Measurements from ENCODE around the gene UTP14C. TPM values are rescaled to one million over a fixed set of nuclear protein-coding genes. Genes with fewer than 3 reads are reported as not detected.
"Not testable (repeated sequence)": the region's sequence is repeated elsewhere in the genome, so short reads cannot be mapped to it uniquely, and the experiment has no call there.

Gene UTP14C
- total RNA-seq, 1 donor from 2014 or later, result 20.6 TPM

DNA sequence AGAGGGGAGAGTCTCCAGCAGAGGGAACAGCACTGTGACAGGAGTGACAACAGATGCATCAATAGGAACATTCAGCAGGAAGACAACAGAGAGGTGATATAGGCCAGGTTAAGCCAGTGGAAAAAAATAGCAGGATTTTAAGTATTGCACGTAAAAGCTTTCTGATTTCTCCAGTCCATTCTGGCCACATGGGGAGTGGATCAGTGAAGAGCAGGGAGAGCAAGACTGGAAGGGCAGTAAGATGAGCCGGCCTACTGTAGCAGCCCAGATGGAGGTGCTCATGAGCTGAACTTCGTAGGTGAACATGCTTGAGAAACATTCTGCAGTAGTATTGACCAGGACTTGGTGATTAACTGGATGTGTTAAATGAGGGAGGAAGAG lies 1.7 kb downstream of the UTP14C start:
- Histone ChIP-seq H3K9me3 (ENCODE audit: insufficient read depth, low read depth, low read length) (no peaks in the 10 kb centered on the region), H3K27me3 (ENCODE audit: insufficient read depth, low read length) (no peaks in the 10 kb centered on the region), H3K9ac (ENCODE audit: low read length) (no peak overlapping the region), H2AFZ (ENCODE audit: low read depth, low read length) (no peak overlapping the region), H3K36me3 (ENCODE audit: insufficient read depth, low read length) (peaks cover 22% of the 10 kb centered on the region), H3K27ac (ENCODE audit: low read depth, low read length) (no peak overlapping the region), H3K79me2 (ENCODE audit: insufficient read depth, low read length) (peaks cover 13% of the 10 kb centered on the region), H3K4me1 (ENCODE audit: insufficient read depth, low read length) (no peaks in the 10 kb centered on the region), H3K4me3 (ENCODE audit: insufficient read depth, low read depth, low read length) (no peak overlapping the region), H4K20me1 (ENCODE audit: insufficient read depth, low read length) (peaks cover 26% of the 10 kb centered on the region), H3K4me2 (ENCODE audit: low read length) (no peak overlapping the region)
- Mint-ChIP-seq H3K27me3 (ENCODE audit: low read depth, unreplicated experiment) (no peaks in the 10 kb centered on the region), H3K27ac (ENCODE audit: unreplicated experiment) (no peak overlapping the region), H3K4me1 (ENCODE audit: low read depth, unreplicated experiment) (peaks cover 6% of the 10 kb centered on the region), H3K36me3 (ENCODE audit: low read depth, unreplicated experiment) (peaks cover 70% of the 10 kb centered on the region), H3K4me3 (ENCODE audit: unreplicated experiment) (no peak overlapping the region), H3K9me3 (ENCODE audit: unreplicated experiment) (peaks cover 16% of the 10 kb centered on the region)
- no peak for DNase-seq (ENCODE audit: low read depth)
- FAIRE-seq, result no peak
- TF ChIP-seq, protein P1, sequence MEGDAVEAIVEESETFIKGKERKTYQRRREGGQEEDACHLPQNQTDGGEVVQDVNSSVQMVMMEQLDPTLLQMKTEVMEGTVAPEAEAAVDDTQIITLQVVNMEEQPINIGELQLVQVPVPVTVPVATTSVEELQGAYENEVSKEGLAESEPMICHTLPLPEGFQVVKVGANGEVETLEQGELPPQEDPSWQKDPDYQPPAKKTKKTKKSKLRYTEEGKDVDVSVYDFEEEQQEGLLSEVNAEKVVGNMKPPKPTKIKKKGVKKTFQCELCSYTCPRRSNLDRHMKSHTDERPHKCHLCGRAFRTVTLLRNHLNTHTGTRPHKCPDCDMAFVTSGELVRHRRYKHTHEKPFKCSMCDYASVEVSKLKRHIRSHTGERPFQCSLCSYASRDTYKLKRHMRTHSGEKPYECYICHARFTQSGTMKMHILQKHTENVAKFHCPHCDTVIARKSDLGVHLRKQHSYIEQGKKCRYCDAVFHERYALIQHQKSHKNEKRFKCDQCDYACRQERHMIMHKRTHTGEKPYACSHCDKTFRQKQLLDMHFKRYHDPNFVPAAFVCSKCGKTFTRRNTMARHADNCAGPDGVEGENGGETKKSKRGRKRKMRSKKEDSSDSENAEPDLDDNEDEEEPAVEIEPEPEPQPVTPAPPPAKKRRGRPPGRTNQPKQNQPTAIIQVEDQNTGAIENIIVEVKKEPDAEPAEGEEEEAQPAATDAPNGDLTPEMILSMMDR (IDR thresholded peaks at IDR 0.05; ENCODE audit: insufficient read depth, low read depth, low read length), result no peak
- TF ChIP-seq EZH2 (IDR thresholded peaks at IDR 0.05; ENCODE audit: insufficient read depth, low read length), result no peak

GRCh38 chr13:52027832-52028231 lies 3.3 kb downstream of the UTP14C start:
- Histone ChIP-seq H3K27me3 (ENCODE audit: insufficient read depth, low read length) (no peaks in the 10 kb centered on the region), H3K79me2 (ENCODE audit: insufficient read depth, low read length) (peaks cover 16% of the 10 kb centered on the region), H3K9me3 (ENCODE audit: insufficient read depth, low read depth, low read length) (no peaks in the 10 kb centered on the region), H3K4me2 (ENCODE audit: low read length) (no peak overlapping the region), H4K20me1 (ENCODE audit: insufficient read depth, low read length) (peaks cover 29% of the 10 kb centered on the region), H3K4me3 (ENCODE audit: insufficient read depth, low read depth, low read length) (no peak overlapping the region), H3K27ac (ENCODE audit: low read depth, low read length) (no peak overlapping the region), H3K36me3 (ENCODE audit: insufficient read depth, low read length) (peaks cover 22% of the 10 kb centered on the region), H3K4me1 (ENCODE audit: insufficient read depth, low read length) (no peaks in the 10 kb centered on the region), H2AFZ (ENCODE audit: low read depth, low read length) (no peak overlapping the region), H3K9ac (ENCODE audit: low read length) (no peak overlapping the region)
- no peak for FAIRE-seq
- H3K9me3 Mint-ChIP-seq (ENCODE audit: unreplicated experiment), result peaks cover 16% of the 10 kb centered on the region
- H3K27me3 Mint-ChIP-seq (ENCODE audit: low read depth, unreplicated experiment), result no peaks in the 10 kb centered on the region
- H3K4me1 Mint-ChIP-seq (ENCODE audit: low read depth, unreplicated experiment), result peaks cover 6% of the 10 kb centered on the region
- no peak overlapping the region for H3K4me3 Mint-ChIP-seq (ENCODE audit: unreplicated experiment)
- DNase-seq (ENCODE audit: low read depth), result no peak
- TF ChIP-seq, protein P1 (IDR thresholded peaks at IDR 0.05; ENCODE audit: insufficient read depth, low read depth, low read length), result no peak
- no peak for TF ChIP-seq EZH2 (IDR thresholded peaks at IDR 0.05; ENCODE audit: insufficient read depth, low read length)
- peaks cover 62% of the 10 kb centered on the region for H3K36me3 Mint-ChIP-seq (ENCODE audit: low read depth, unreplicated experiment)
- H3K27ac Mint-ChIP-seq (ENCODE audit: unreplicated experiment), result no peak overlapping the region

DNA sequence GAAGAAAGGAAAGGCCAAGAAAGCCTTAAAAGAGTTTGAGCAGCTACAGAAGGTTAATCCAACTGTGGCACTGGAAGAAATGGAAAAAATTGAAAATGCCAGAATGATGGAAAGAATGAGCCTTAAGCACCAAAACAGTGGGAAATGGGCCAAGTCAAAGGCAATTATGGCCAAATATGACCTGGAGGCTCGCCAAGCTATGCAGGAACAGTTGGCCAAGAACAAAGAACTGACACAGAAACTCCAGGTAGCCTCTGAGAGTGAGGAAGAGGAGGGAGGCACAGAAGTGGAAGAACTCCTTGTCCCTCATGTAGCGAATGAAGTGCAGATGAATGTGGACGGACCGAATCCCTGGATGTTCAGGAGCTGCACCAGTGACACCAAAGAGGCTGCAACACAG lies 5.1 kb downstream of the UTP14C start:
- no peak overlapping the region for H3K27ac Mint-ChIP-seq (ENCODE audit: unreplicated experiment)
- Histone ChIP-seq H2AFZ (ENCODE audit: low read depth, low read length) (no peak overlapping the region), H3K4me2 (ENCODE audit: low read length) (no peak overlapping the region), H3K4me3 (ENCODE audit: insufficient read depth, low read depth, low read length) (no peak overlapping the region), H4K20me1 (ENCODE audit: insufficient read depth, low read length) (peaks cover 29% of the 10 kb centered on the region), H3K4me1 (ENCODE audit: insufficient read depth, low read length) (no peaks in the 10 kb centered on the region), H3K36me3 (ENCODE audit: insufficient read depth, low read length) (peaks cover 12% of the 10 kb centered on the region), H3K9me3 (ENCODE audit: insufficient read depth, low read depth, low read length) (no peaks in the 10 kb centered on the region), H3K27me3 (ENCODE audit: insufficient read depth, low read length) (no peaks in the 10 kb centered on the region), H3K79me2 (ENCODE audit: insufficient read depth, low read length) (peaks cover 16% of the 10 kb centered on the region), H3K27ac (ENCODE audit: low read depth, low read length) (no peak overlapping the region), H3K9ac (ENCODE audit: low read length) (no peak overlapping the region)
- peaks cover 16% of the 10 kb centered on the region for H3K9me3 Mint-ChIP-seq (ENCODE audit: unreplicated experiment)
- no peaks in the 10 kb centered on the region for H3K27me3 Mint-ChIP-seq (ENCODE audit: low read depth, unreplicated experiment)
- FAIRE-seq, result no peak
- H3K36me3 Mint-ChIP-seq (ENCODE audit: low read depth, unreplicated experiment), result peaks cover 56% of the 10 kb centered on the region
- TF ChIP-seq EZH2 (IDR thresholded peaks at IDR 0.05; ENCODE audit: insufficient read depth, low read length), result no peak
- TF ChIP-seq, protein P1 (IDR thresholded peaks at IDR 0.05; ENCODE audit: insufficient read depth, low read depth, low read length), result no peak
- H3K4me3 Mint-ChIP-seq (ENCODE audit: unreplicated experiment), result no peak overlapping the region
- peaks cover 6% of the 10 kb centered on the region for H3K4me1 Mint-ChIP-seq (ENCODE audit: low read depth, unreplicated experiment)
- DNase-seq (ENCODE audit: low read depth), result no peak

- H3K4me3 ChIP-seq (ENCODE audit: insufficient read depth, low read depth, low read length); H3K4me1 Mint-ChIP-seq (ENCODE audit: low read depth, unreplicated experiment); FAIRE-seq; H3K4me2 ChIP-seq (ENCODE audit: low read length); H3K27me3 ChIP-seq (ENCODE audit: insufficient read depth, low read length); H3K4me1 ChIP-seq (ENCODE audit: insufficient read depth, low read length); H3K27ac Mint-ChIP-seq (ENCODE audit: unreplicated experiment); H3K4me3 Mint-ChIP-seq (ENCODE audit: unreplicated experiment); H3K27me3 Mint-ChIP-seq (ENCODE audit: low read depth, unreplicated experiment); DNase-seq (ENCODE audit: low read depth); H2AFZ ChIP-seq (ENCODE audit: low read depth, low read length); H3K9ac ChIP-seq (ENCODE audit: low read length); H3K9me3 ChIP-seq (ENCODE audit: insufficient read depth, low read depth, low read length); H3K27ac ChIP-seq (ENCODE audit: low read depth, low read length): not testable (repeated sequence)
- H4K20me1 ChIP-seq (ENCODE audit: insufficient read depth, low read length), result peaks cover 31% of the 10 kb centered on the region
- peaks cover 16% of the 10 kb centered on the region for H3K79me2 ChIP-seq (ENCODE audit: insufficient read depth, low read length)
- H3K36me3 Mint-ChIP-seq (ENCODE audit: low read depth, unreplicated experiment), result peaks cover 49% of the 10 kb centered on the region
- peaks cover 16% of the 10 kb centered on the region for H3K9me3 Mint-ChIP-seq (ENCODE audit: unreplicated experiment)
- H3K36me3 ChIP-seq (ENCODE audit: insufficient read depth, low read length), result peaks cover 10% of the 10 kb centered on the region
Measured at GRCh38 chr13:52030401-52030800, 5.9 kb downstream of the UTP14C start.
